GM12873 (cell line): ENCODE measurements around the gene USF3.

Experiments
- CTCF ChIP-seq: IDR thresholded peaks from 2 replicates; pipeline ENCODE4 v1.5.1; 2012; ENCODE audit warnings: low read depth, mild to moderate bottlenecking, moderate library complexity, low read length, control low read depth; ENCODE audit not compliant: insufficient read depth; ENCODE audit errors: missing control alignments

The USF3 gene

GRCh38 chr3:113654851-113655250 is 41.6 kb downstream of the USF3 start:
- TF ChIP-seq CTCF: no peak

GRCh38 chr3:113654310-113654709 is 42.1 kb downstream of the USF3 start:
- TF ChIP-seq CTCF: no peak

GRCh38 chr3:113649174-113649845 is 47.1 kb downstream of the USF3 start:
- TF ChIP-seq CTCF: no peak

GRCh38 chr3:113648524-113648923 is 47.9 kb downstream of the USF3 start:
- no peak for TF ChIP-seq CTCF

GRCh38 chr3:113643583-113643982 is 52.9 kb downstream of the USF3 start:
- no peak for TF ChIP-seq CTCF

- no peak for TF ChIP-seq CTCF
Measured at GRCh38 chr3:113638910-113639309, 57.5 kb downstream of the USF3 start.

- no peak for TF ChIP-seq CTCF
Measured at GRCh38 chr3:113637756-113638155, 58.7 kb downstream of the USF3 start.
